CD4-positive, alpha-beta T cell treated with Interleukin-15 for 1 hour (primary cell): ENCODE results near the gene BMS1.
"Not testable (repeated sequence)": the region's sequence is repeated elsewhere in the genome, so short reads cannot be mapped to it uniquely, and the experiment has no call there.

ENCODE experiments used
- DNase-seq: peaks from one replicate; pipeline ENCODE4 v3.0.0-alpha.2; 2020

Gene BMS1

DNA sequence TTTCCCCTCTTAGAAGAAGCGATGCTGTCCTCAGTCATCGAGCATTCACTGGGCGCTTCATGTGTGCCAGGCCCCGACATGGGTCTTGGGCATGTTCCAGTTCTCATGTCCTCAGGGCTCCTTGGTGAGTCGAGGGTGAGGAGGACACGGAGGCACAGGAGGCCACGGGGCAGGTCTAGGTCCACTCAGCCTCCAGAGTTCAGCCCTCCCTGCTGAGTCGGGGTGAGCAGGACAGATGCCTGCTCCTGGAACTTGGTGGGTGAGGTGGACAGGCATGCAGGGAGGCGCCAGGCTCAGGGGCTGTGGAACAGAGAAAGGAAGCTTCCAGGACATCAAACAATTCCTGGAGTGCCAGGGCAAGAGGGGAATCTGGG, 87.4 kb downstream of the BMS1 start:
- DNase-seq = no peak

DNA sequence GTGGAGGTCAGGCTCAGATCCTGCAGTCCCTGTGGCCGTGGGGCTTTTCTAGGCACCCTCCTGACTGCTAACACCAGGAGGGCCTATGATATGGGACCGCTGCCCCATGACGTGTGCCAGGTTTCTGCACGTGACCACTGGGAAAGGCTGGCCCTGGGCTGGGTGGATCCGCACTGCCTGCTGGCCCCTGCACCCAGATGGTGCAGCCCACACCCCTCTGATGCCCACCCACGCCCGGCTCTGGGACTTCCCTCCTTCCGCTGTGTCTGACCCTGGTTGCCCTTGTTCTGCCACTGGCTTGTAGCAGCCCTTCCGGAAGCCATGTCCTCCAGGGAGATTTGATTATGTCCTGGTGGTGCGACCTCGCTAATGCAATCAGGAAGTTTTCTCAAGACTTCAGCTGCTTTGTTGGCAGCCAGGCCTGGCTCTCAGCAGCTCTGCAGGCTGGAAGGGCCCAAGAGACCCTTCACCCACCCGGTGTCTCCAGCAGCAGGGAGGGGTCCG, 88.6 kb downstream of the BMS1 start:
- not testable (repeated sequence) for DNase-seq

DNA sequence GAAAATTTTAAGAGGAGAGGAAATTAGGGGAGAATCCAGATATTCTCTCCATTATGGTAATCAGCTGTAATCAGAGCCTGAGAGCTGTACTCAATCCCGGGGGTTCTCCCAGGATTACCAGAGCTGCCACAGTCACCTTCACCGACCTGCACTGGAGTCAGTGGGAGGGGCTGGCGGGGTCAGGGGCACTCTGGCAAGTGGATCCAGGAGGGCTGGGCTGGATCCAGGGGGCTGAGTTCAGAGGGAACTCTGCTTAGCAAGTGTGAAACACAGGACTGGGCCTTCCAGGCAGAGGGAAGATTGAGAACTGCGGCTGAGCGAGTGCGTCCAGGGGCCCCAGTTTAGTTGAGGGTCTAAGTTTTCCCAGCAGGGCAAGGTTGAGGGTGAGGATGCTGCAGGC, 89.2 kb downstream of the BMS1 start:
- no peak for DNase-seq

DNA sequence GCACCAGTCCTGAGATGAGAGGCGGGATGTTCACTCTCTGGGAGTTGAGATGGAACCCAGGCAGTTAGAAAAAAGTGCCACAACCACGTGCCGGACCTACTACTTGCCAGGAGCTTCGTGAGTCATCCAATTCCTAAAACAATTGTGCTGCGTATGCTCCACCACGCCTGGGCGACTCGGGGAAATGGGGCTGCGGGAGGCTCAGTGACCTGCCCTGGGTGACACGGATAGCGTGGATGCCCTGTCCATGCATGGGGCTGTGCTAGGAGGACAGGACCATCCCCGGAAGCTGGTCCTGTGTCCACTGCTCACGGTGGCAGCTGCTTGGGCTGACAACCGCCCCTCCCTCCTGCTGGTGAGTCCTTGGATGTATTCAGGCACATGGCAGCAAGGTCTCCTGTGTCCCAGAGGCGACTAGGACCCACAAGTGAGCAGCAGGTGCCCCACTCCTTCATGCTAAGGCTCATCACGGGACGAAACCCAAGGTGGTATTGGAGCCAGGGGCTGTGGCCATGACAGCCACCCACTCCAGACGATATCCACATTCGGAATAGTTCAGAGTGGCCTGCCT, 90.4 kb downstream of the BMS1 start:
- DNase-seq = no peak

DNA sequence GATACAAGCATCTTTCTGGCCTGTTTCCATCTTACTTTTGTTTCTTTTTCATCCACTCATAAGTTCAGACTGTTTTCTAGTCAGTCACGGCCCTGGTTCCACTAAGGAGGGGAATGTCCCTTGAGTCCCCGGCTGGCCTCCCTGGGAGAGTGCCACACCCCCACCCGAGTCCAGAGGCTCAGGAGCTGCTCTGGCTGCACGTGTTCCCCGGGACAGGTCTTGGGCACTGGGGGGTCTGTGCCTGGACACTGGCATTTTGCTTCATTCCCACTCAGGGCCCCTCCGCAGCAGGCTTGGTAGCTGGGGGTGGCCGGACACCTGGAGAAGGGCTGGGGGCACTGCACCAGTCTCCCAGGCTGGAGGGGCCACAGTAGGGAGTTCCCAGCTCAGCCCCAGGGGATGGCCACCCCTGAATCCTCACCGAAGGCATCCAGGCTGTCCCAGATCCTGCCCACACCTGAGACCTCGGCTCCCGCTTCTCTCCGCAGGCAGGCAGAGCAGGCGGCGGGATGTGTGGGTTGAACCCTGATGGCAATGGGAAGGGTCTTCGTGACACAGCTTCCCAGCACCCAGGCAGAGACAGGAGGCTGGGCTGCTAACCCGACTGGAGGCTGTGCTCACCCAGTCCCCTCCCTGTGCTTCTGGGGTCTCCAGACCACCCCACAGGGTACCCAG, 92.3 kb downstream of the BMS1 start:
- no peak for DNase-seq

DNA sequence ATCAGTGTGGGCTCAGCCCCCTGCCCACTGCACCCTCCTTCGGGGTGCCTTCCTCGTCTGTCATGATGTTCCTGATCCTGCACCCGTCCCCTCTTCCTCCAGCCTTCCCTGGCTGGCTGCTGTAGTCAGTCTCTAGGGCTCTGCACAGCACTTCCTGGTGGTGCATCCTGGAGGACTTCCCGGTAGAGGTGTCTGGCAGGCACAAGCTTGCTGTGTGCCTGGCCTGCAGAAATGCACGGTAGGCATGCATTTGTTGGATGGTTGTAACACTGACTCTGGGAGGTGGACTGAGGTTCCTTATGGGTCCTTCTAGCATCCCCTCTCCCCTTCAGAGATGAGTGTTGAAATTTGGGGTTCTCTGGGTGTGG, 92.8 kb downstream of the BMS1 start:
- no peak for DNase-seq

DNA sequence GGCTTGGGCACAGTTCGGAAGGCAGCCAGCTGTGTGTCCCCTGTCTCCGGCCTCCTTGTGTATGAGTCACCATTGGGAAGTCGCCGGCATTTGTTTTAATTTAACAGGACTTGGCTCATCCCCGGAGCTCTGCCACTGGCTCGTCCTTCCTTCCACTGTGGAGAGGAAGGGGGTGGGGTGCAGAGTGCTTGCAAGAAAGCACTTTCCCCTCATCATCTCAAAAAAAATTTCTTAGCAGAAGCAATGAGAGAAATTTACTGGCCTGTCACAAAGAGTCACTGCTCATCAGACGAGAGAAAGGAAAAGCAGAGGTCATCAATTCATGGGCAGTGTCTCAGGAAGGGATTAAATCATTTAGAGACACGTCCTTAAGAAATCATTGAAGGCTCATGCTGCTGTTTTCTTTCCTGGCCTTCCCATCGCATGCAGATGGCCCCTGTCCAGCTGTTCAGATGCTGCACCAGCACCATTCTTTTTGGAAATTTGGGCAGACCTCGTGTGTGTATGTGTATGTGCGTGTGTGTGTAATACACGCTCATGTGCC, 93.3 kb downstream of the BMS1 start:
- DNase-seq = no peak

DNA sequence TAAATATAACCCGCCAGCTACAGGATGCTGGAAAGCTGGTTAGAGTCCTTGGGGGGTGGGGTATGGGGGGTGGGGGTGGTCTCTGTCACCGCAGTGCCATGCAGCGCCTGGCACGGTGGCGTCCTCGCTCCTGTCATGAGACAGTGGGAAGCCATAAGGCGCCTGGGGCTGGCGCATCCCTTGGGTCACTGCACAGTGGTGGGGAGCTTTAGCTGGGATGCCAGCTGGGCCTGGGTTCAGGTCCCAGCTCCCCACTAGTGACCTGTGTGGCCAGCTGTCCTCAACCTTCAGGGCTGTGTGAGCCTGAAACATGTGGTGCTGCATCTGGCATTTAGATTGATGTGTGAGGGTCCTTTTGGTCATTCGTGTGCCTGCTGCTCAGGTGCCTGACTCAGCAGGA, 93.9 kb downstream of the BMS1 start:
- DNase-seq = no peak

DNA sequence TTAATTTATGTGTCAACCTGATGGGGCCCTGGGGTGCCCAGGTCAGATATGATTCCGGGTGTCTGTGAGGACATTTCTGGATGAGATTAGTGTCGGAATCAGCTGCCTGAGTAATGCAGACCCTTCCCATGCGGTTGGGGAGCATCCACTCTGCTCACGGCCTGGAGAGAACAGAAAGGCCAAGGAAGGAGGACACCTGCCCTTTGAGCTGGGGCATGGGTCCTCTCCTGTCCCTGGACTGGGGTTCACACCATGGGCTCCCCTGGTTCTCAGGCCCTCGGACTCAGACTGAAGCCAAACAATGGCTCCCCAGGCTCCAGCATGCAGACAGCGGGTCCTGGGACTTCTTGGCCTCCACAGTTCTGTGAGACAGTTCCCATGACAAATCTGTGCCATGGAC, 94.3 kb downstream of the BMS1 start:
- no peak for DNase-seq

DNA sequence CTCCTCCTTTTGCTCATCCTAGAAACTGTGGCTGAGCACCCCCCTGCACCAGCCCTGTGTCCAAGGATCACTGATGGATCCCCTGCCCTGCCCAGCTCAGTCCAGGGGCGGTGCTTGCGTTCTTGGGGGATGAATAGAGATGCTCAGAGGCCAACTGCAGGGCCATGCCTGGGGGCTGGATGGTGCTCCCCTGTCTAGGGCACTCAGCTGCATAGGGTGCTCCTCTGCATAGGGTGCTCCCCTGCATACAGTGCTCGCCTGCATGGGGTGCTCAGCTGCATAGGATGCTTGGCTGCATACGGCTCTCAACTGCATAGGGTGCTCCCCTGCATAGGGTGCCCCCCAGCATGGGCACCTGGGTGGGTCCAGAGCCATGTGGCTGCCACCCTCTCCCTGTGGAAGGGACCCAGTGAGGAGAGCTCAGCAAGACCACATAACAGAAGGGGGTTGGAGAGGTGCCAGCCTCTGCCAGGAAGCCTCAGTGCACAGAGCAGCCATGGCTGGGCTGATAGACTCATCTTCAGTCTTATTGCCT, 95.0 kb downstream of the BMS1 start:
- DNase-seq = no peak

DNA sequence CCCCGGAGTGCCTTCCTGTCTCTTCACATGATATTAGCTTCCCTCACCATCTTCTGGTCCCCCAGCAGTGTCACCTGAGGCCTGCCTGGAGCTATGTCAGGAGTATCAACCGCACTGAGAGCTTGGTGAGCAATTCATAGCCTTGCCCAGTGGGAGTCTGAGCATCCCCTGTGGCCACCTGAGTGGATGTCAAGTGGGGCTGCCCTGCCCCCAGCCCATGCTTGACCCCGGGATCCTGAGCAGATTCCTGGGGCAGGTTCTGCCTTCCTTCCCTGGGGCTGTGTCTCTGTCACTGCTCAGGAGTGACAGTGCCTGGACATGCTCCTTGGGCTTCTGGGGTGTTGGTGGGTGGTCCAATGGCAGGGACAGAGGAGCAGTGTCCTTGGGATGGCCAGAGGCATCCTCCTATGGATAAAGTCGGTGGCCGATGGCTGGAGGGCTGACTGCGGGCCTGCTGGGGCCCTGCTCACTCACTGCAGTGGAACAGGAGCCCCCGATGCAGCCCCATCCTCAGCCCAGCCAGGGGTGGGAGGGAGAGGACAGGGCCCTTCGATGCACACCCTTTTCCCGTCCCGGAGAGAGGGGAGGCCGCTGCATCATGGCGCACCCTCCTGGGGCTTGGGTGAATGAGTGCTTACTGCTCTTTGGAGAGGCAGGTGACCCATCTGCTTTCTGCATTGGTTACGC, 95.7 kb downstream of the BMS1 start:
- no peak for DNase-seq

DNA sequence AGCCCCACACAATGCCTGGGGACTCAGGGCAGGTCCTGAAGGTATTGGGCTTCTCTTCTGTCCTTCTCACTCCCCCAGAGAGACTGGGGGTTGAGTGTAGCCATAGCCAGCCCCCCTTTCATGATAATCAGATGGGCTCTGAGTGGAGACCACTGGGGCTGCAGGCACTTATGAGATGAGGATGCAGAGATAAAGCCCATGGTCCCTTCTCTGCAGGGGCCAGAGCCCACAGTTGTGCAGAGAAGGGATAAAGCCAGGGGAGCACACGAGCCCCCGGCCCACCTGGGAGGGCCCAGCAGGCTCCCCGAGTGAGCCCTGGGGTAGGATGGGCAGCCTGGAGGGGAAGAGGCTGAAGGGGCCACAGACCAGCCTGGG, 96.2 kb downstream of the BMS1 start:
- no peak for DNase-seq

DNA sequence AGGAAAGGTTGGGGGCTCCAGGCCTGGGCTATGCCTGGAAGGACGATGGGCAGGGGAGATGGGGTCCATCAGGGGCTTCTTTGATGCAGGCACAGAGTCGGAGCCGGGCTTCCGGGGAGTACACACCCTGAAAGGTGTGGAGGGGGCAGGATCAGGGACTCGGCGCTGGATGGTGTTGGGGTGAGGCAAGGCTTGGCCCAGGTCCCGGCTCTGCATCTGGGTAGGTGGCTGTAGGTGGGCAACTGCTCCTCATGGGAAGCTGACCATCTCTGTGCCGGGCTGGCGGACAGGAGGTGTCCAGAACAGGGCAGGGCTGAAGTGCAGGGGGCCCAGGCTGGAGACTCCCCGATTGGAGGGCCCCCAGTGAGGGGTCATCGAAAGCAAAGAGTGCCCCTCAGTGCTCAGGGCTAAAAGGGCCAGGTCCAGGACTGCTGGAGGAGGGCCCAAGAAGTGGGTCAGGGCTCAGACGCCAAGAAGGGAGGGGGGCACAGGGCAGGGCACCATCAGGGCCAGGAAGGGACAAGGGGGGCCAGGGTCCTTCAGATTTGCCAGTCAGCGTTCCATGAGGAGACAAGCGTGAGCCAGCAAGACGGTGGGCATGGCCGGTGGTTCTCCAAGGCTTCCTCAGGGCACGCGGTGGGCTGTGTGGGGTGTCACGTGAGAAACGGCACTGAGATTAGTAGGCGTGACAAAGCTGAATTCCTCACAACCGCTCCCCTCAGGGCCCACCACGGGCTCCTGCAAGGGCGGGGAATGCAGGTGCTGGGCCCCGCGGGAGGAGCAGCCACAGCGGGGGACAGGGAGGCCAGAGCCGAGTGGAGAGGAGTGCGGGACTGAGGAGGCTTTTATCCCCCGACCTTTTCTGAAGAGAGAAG, 97.0 kb downstream of the BMS1 start:
- DNase-seq = no peak

DNA sequence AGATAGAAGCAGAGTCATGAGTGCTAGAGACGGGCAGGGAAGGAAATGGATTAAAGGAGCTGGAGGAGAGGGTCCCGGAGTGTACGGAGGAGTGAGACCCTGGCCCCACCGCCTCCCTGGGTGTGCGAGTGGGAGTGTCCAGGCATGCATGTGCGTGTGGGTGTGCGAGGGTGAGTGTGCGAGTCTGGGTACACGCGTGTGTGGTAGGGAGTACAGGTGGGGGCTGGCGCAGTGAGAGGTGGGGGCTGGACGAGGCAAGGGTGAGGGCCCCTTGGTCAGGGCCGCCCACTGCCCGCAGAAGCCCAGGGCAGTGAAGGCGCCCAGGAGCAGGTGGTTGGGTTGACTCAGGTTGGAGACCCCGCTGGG, 97.6 kb downstream of the BMS1 start:
- no peak for DNase-seq

DNA sequence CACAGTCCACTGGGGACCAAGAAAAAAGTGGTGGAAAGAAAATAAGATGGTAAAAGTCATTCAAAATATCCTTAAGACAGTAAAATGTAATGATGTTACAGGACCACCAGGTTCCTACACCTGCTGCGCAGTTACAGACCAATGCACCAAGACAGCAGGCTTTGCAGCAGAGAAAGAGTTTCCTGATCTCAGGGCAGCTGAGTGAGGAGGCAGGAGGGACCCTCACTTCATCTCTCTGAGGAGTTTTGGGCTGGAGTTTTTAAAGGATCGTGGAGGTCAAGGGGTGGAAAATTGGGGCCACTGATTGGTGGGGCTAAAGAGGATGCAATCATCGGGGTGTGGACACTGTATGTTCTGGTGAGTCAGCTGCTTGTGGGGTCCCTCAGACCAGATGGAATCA, 100.0 kb downstream of the BMS1 start:
- DNase-seq = no peak
